Body of pancreas (tissue), 4 donors: ENCODE results near the gene MAN2A2.

Source experiments
- POLR2A ChIP-seq, 3 donors: fragments of 450-650 bp; IDR thresholded peaks; one replicate each; pipeline ENCODE4 v1.6.1; 2016; ENCODE audit warnings: antibody characterized with exemption in 3 of 3, mild to moderate bottlenecking in 2 of 3
- TF ChIP-seq, protein P1 (sequence below), 7 experiments: fragments of 450-650 bp in 4 of 7; fragments of 200-600 bp in 3 of 7; sonication (generic) in 3 of 7; IDR thresholded peaks; one replicate each; pipeline ENCODE4 v1.5.1; 2016 to 2019; ENCODE audit warnings: antibody characterized with exemption in 7 of 7

DNA sequence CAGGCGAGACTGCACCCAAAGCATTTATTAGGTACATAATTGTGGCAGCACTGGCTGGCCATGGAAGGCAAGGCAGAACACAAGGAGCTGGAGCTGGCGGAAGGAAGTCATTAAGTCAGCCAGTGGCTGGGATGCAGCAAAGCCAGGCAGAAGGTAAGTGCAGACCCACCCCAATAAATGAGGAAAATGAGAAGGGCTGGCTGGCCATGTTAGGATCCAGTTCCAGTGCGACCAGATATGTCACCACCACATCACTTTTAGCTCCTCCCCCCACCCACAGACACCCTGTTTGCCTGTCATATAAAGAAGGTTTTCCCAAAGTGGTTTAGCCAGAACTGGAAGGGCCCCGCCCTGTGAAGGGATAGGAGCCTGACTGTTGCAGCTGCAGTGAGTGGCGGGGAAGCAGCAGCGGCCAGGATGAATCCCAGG, 34.8 kb upstream of the MAN2A2 start, which contains the start of gene FURIN:
- TF ChIP-seq, protein P1, sequence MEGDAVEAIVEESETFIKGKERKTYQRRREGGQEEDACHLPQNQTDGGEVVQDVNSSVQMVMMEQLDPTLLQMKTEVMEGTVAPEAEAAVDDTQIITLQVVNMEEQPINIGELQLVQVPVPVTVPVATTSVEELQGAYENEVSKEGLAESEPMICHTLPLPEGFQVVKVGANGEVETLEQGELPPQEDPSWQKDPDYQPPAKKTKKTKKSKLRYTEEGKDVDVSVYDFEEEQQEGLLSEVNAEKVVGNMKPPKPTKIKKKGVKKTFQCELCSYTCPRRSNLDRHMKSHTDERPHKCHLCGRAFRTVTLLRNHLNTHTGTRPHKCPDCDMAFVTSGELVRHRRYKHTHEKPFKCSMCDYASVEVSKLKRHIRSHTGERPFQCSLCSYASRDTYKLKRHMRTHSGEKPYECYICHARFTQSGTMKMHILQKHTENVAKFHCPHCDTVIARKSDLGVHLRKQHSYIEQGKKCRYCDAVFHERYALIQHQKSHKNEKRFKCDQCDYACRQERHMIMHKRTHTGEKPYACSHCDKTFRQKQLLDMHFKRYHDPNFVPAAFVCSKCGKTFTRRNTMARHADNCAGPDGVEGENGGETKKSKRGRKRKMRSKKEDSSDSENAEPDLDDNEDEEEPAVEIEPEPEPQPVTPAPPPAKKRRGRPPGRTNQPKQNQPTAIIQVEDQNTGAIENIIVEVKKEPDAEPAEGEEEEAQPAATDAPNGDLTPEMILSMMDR (IDR thresholded peaks at IDR 0.05), result no peak
- no peak for TF ChIP-seq POLR2A (IDR thresholded peaks at IDR 0.05)
